Uterus (tissue), 4 donors: Measurements from ENCODE around the gene PREX1. TPM values are rescaled to one million over a fixed set of nuclear protein-coding genes. Genes with fewer than 3 reads are reported as not detected.

Source experiments
- DNase-seq, 2 donors: peaks; one replicate each; pipeline ENCODE4 v3.0.0-alpha.2; 2019 to 2020
- H3K27ac ChIP-seq, 2 donors: fragments of 200-600 bp; sonication (generic); 1 replicate in 1 of 2; 2 replicates in 1 of 2; pipeline ENCODE4 v1.5.1; 2016 to 2018
- H3K27me3 ChIP-seq, 2 donors: fragments of 200-600 bp; sonication (generic); one replicate each; pipeline ENCODE4 v1.5.1; 2018 to 2019; ENCODE audit warnings: control low read depth in 1 of 2
- H3K36me3 ChIP-seq, 2 donors: fragments of 200-600 bp; sonication (generic); one replicate each; pipeline ENCODE4 v1.5.1; 2019; ENCODE audit warnings: control low read depth in 1 of 2
- H3K4me1 ChIP-seq, 2 donors: fragments of 200-600 bp; sonication (generic); one replicate each; pipeline ENCODE4 v1.5.1; 2018 to 2019; ENCODE audit warnings: control low read depth in 1 of 2
- H3K4me3 ChIP-seq, 2 donors: fragments of 200-600 bp; sonication (generic); 1 replicate in 1 of 2; 2 replicates in 1 of 2; pipeline ENCODE4 v1.5.1; 2018 to 2019; ENCODE audit warnings: mild to moderate bottlenecking in 1 of 2
- H3K9me3 ChIP-seq, 2 donors: fragments of 200-600 bp; sonication (generic); one replicate each; pipeline ENCODE4 v1.5.1; 2019; ENCODE audit warnings: control low read depth in 1 of 2
- POLR2A ChIP-seq, 2 donors: fragments of 450-650 bp; IDR thresholded peaks; one replicate each; pipeline ENCODE4 v1.6.1; 2016; ENCODE audit warnings: antibody characterized with exemption in 2 of 2, mild to moderate bottlenecking in 1 of 2, moderate library complexity in 1 of 2
- intact Hi-C: fragments of 100-400 bp; cut with DNase I; formaldehyde crosslinking; loops from one replicate; pipeline ENCODE4 v1.15.1; 2023; ENCODE audit warnings: low total_unique reads
- total RNA-seq, 4 donors: library from RNA; depleted of rRNA in 3 of 4; stranded (reverse); fragments of >200 nt in 3 of 4; gene quantifications; one replicate each; pipeline versions ENCODE4 v1.1.0 to v1.2.4, GENCODE V29; 2014 to 2023
- TF ChIP-seq, protein P1 (sequence below), 4 experiments: fragments of 200-600 bp in 2 of 4; fragments of 450-650 bp in 2 of 4; sonication (generic) in 2 of 4; IDR thresholded peaks; one replicate each; pipeline ENCODE4 v1.5.1; 2016 to 2019; ENCODE audit warnings: antibody characterized with exemption in 4 of 4, mild to moderate bottlenecking in 2 of 4, moderate library complexity in 1 of 4
- donor health status: DM: yes; HTN: yes; CAD: no.

PREX1 gene
- total RNA-seq, 4 donors from 2014 or later = 3.6 to 19.7 (median 11.3) TPM

DNA sequence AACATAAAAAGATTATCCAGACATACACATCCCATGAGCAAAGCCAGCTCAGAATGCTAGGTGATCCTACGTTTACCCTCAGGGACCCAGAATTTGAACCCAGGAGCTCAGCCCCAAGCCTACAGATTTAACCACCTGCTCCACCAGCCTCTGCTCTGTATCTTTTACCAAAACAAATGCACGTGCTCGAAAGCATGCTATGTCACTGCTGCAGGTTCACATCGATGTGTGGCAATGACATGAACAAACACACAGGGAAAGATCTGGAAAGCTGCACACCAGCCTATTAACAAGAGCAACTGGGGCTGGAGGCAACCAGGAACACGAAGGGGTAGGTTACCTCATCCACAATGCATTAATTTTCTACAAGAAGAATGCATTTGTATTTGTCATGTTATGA, 32.1 kb downstream of the PREX1 start:
- Histone ChIP-seq H3K27ac (no peak overlapping the region), H3K27me3 (no peaks in the 10 kb centered on the region), H3K9me3 (no peaks in the 10 kb centered on the region), H3K36me3 (no peaks in the 10 kb centered on the region), H3K4me3 (no peak overlapping the region), H3K4me1 (no peaks in the 10 kb centered on the region)
- intact Hi-C loops = no loop called here
- TF ChIP-seq, protein P1, sequence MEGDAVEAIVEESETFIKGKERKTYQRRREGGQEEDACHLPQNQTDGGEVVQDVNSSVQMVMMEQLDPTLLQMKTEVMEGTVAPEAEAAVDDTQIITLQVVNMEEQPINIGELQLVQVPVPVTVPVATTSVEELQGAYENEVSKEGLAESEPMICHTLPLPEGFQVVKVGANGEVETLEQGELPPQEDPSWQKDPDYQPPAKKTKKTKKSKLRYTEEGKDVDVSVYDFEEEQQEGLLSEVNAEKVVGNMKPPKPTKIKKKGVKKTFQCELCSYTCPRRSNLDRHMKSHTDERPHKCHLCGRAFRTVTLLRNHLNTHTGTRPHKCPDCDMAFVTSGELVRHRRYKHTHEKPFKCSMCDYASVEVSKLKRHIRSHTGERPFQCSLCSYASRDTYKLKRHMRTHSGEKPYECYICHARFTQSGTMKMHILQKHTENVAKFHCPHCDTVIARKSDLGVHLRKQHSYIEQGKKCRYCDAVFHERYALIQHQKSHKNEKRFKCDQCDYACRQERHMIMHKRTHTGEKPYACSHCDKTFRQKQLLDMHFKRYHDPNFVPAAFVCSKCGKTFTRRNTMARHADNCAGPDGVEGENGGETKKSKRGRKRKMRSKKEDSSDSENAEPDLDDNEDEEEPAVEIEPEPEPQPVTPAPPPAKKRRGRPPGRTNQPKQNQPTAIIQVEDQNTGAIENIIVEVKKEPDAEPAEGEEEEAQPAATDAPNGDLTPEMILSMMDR (IDR thresholded peaks at IDR 0.05) = no peak
- TF ChIP-seq POLR2A (IDR thresholded peaks at IDR 0.05) = no peak
- DNase-seq = no peak

DNA sequence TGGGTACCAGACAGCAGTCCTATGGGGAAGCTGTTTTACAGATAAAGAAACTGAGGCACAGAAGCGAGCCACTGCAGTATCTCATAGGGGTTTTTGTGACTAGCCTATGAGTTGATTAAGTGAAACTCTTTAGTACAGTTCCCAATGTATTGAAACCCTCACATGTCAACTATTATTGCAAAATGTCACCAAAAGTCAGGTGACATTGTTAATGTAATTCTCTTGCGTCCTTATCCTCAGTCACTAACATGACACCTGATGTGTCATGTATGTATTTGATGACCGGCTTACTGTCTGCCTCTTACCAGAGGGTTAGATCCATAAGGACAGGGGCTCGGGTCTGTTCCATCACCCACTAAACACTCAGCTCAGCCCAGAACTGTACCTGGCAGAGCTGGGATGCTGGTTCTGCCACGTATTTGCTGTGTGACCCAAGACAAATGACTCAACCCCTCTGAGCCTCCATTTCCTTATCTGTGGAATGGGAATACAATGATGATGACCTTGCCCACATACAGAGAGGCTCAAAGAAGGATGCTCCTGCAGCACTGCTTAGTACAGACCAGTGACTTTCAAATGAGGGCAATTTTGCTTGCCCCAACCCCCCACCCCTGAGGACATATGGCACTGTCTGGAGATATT, 32.9 kb downstream of the PREX1 start:
- Histone ChIP-seq H3K4me1 (no peaks in the 10 kb centered on the region), H3K9me3 (no peaks in the 10 kb centered on the region), H3K4me3 (no peak overlapping the region), H3K27me3 (no peaks in the 10 kb centered on the region), H3K27ac (no peak overlapping the region), H3K36me3 (no peaks in the 10 kb centered on the region)
- TF ChIP-seq POLR2A (IDR thresholded peaks at IDR 0.05) = no peak
- TF ChIP-seq, protein P1 (IDR thresholded peaks at IDR 0.05) = no peak
- intact Hi-C loops = no loop called here
- DNase-seq = no peak

DNA sequence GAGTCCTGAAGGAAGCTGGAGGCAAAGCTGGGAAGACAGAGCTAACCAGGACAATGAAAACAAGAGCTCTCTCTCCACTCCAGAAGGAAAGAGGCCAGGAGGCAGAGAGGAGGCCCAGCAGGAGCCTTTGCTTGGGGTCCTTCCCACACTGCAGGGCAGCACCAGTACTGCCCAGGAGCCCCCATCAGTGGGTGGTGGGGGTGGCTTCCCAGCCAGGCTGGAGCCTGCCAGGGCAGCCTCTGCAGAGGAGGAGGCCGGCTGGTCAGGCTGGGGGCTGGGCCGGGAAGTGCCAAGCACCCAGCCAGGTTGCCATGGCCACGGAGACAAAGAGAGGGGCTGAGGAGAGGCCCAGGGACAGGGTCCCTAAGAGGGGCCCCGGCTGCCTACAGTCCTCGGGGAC, 33.4 kb downstream of the PREX1 start:
- H3K27me3 ChIP-seq = no peaks in the 10 kb centered on the region
- no peak overlapping the region for H3K4me3 ChIP-seq
- TF ChIP-seq, protein P1 (IDR thresholded peaks at IDR 0.05) = no peak
- no peak for TF ChIP-seq POLR2A (IDR thresholded peaks at IDR 0.05)
- DNase-seq = no peak
- no peaks in the 10 kb centered on the region for H3K9me3 ChIP-seq
- no peaks in the 10 kb centered on the region for H3K36me3 ChIP-seq
- H3K27ac ChIP-seq = no peak overlapping the region
- H3K4me1 ChIP-seq = no peaks in the 10 kb centered on the region
- intact Hi-C loops = no loop called here

DNA sequence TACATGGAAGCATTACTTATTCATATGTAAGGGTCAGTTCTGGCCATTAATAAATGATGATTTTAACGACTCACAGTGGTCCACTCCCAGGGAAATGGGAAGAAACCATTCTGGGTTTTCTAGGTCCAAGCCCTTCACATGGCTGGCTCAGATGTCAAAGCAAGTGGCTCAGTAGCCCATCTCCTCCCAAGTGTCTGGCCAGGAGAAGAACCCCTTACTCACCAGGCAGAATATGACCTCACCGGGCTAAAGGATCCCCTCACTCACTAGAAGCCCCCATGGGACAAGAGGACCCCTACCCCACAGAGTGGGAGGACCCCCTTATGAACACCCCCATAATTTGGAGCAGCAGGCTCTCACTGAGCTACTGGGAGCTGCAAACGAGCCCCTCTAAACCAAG, 34.0 kb downstream of the PREX1 start:
- Histone ChIP-seq H3K27ac (no peak overlapping the region), H3K9me3 (no peaks in the 10 kb centered on the region)
- intact Hi-C loops = no loop called here

DNA sequence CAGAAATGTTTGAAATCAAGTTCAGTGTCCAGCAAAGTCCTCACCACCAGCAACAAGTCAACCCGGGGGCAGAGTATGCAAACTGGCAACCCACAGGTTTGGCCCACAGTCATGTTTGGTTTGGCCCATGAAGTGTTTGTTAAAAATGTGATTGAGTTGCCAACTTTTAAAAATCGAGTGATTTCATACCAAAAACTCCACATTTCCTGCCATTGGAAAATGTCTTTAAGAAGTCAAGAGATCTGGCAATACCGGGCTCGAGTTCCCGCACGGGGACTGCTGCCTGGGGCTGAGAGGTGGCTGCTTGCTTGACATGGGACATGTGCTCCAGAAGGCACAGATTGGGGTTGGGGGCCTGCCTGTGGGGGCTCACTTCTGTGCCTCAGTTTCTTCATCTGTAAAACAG, 36.1 kb downstream of the PREX1 start:
- Histone ChIP-seq H3K9me3 (no peaks in the 10 kb centered on the region), H3K36me3 (no peaks in the 10 kb centered on the region), H3K27ac (no peak overlapping the region), H3K4me3 (no peak overlapping the region), H3K27me3 (no peaks in the 10 kb centered on the region), H3K4me1 (no peaks in the 10 kb centered on the region)
- TF ChIP-seq, protein P1 (IDR thresholded peaks at IDR 0.05) = no peak
- TF ChIP-seq POLR2A (IDR thresholded peaks at IDR 0.05) = no peak
- DNase-seq = no peak
- intact Hi-C loops = no loop called here

More for the DNA sequence above, 34.0 kb downstream of the PREX1 start:
- TF ChIP-seq, protein P1 (IDR thresholded peaks at IDR 0.05) = no peak
- no peak for TF ChIP-seq POLR2A (IDR thresholded peaks at IDR 0.05)
- no peak for DNase-seq
- Histone ChIP-seq H3K27me3 (no peaks in the 10 kb centered on the region), H3K4me1 (no peaks in the 10 kb centered on the region), H3K4me3 (no peak overlapping the region), H3K36me3 (no peaks in the 10 kb centered on the region)
